ENCODE results near the gene TACC3.

The TACC3 gene

GRCh38 chr4:1760521-1761071 lies 39.3 kb downstream of the TACC3 start:
- no peak for DNase-seq (ENCODE audit: low spot score)

- DNase-seq (ENCODE audit: low spot score): no peak
Observed at GRCh38 chr4:1761130-1761689, 39.9 kb downstream of the TACC3 start.

- no peak for DNase-seq (ENCODE audit: low spot score)
Observed at GRCh38 chr4:1762264-1763010, 41.1 kb downstream of the TACC3 start.

GRCh38 chr4:1763070-1763549 lies 41.8 kb downstream of the TACC3 start:
- DNase-seq (ENCODE audit: low spot score): no peak

GRCh38 chr4:1763550-1764080 lies 42.3 kb downstream of the TACC3 start:
- DNase-seq (ENCODE audit: low spot score): no peak

GRCh38 chr4:1764670-1765069 lies 43.3 kb downstream of the TACC3 start:
- no peak for DNase-seq (ENCODE audit: low spot score)

- DNase-seq (ENCODE audit: low spot score): no peak
Observed at GRCh38 chr4:1765409-1766072, 44.2 kb downstream of the TACC3 start.

- DNase-seq (ENCODE audit: low spot score): no peak
Observed at GRCh38 chr4:1766106-1767060, 45.1 kb downstream of the TACC3 start.

- DNase-seq (ENCODE audit: low spot score): no peak
Observed at GRCh38 chr4:1767061-1767769, 45.9 kb downstream of the TACC3 start.

- no peak for DNase-seq (ENCODE audit: low spot score)
Observed at GRCh38 chr4:1767770-1768366, 46.5 kb downstream of the TACC3 start.

GRCh38 chr4:1768367-1769034 lies 47.2 kb downstream of the TACC3 start:
- DNase-seq (ENCODE audit: low spot score): no peak

GRCh38 chr4:1769692-1770091 lies 48.4 kb downstream of the TACC3 start:
- DNase-seq (ENCODE audit: low spot score): no peak

- no peak for DNase-seq (ENCODE audit: low spot score)
Observed at GRCh38 chr4:1770245-1770644, 48.9 kb downstream of the TACC3 start.

- DNase-seq (ENCODE audit: low spot score): no peak
Observed at GRCh38 chr4:1770791-1771231, 49.5 kb downstream of the TACC3 start.

- no peak for DNase-seq (ENCODE audit: low spot score)
Observed at GRCh38 chr4:1771555-1772305, 50.4 kb downstream of the TACC3 start.

GRCh38 chr4:1772853-1773538 lies 51.7 kb downstream of the TACC3 start:
- no peak for DNase-seq (ENCODE audit: low spot score)

GRCh38 chr4:1773754-1774153 lies 52.4 kb downstream of the TACC3 start:
- DNase-seq (ENCODE audit: low spot score): no peak

- no peak for DNase-seq (ENCODE audit: low spot score)
Observed at GRCh38 chr4:1775731-1776500, 54.6 kb downstream of the TACC3 start.
